GM20431 (cell line): ENCODE results near the gene KRTAP5-10.
"Not testable (repeated sequence)": the region's sequence is repeated elsewhere in the genome, so short reads cannot be mapped to it uniquely, and the experiment has no call there.

ENCODE experiments used
- in situ Hi-C: fragments of 300-500 bp; cut with MseI, MboI; formaldehyde crosslinking; loops from one replicate; pipeline ENCODE4 v1.15.0; 2020; ENCODE audit warnings: low sequenced_read_pairs; ENCODE audit not compliant: unreplicated experiment

Gene KRTAP5-10

DNA sequence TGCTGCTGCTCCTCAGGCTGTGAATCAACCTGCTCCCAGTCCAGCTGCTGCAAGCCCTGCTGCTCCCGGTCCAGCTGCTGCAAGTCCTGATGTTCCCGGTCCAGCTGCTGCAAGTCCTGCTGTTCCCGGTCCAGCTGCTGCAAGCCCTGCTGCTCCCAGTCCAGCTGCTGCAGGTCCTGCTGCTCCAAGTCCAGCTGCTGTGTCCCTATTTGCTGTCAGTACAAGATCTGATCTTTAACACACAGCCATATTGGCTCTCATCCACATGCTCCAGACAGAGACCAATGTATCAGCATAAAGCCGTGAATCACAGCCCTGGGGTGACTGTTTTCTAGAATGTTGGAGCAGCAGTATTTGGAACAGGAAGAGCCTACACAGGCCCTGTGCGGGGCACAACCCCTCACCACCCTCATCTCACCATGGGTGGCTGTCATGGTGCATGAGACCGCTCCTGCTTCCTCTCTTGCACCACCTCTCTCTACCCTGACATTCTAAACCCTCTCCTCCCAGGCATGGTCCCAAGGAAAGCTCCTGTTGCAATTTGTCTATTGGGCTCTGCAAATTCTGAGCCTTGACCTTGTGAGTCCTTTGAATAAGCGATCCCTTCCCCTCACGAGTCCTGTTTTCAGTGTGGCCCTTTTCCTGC, 3.5 kb downstream of the KRTAP5-10 start:
- in situ Hi-C loops, result no loop called here

DNA sequence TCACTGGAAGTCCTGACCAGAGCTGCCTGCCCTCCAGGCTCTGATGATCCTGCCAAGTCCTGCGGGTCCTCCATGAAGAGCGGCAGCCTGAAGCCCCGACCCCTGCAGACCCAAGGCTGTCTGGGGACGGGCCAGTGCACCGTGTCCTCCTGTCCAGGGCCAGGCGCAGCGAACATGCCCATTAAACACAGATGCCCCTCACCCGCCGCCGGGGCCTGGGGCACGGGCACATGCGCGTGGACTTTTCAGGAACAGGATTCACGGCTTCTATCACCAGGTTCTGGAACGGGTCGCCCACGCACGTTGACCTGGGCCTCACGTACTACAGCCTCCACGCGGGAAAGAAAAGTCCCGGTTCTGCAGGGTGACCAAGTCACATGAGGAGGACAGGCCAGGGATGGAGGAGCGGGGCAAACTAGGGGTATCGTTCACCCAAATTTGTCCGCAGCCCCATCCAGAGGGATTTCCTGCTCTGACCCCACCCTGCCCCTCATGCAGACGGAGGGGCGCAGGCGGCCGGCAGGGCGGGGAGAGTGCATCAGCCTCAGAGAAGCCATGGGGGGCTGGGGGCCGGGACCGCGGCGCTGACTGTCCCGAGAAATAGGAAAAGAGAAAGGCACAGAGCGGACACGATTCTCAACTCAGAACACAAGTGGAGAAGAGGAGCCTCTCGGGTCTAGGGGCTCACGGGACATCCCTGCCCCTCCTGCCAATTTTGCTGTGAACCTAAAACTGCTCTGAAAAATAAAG, 5.9 kb downstream of the KRTAP5-10 start:
- in situ Hi-C loops, result not testable (repeated sequence)

DNA sequence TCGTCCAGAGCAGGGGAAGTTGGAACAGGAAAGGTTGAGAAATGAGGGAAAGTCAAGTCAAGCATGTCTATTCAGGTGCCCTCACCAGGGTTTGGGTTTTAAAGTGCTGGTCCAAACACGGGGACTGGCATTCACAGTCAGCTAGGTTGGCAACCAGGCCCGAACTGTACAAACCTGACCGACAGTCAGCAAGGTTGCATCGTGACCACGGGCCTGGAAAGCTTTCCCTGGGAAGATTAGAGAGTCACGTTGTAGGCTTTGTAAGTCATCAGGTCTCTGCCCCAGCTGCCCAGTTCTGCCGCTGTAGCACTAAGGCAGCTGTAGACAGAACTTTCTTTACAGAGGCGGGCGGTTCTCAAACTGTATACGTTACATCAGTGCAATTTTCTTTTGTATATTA, 7.4 kb downstream of the KRTAP5-10 start:
- in situ Hi-C loops, result no loop called here

GRCh38 chr11:71574418-71574817, 9.1 kb downstream of the KRTAP5-10 start:
- in situ Hi-C loops, result no loop called here

- in situ Hi-C loops, result no loop called here
Observed at GRCh38 chr11:71575723-71576424, 10.5 kb downstream of the KRTAP5-10 start.

DNA sequence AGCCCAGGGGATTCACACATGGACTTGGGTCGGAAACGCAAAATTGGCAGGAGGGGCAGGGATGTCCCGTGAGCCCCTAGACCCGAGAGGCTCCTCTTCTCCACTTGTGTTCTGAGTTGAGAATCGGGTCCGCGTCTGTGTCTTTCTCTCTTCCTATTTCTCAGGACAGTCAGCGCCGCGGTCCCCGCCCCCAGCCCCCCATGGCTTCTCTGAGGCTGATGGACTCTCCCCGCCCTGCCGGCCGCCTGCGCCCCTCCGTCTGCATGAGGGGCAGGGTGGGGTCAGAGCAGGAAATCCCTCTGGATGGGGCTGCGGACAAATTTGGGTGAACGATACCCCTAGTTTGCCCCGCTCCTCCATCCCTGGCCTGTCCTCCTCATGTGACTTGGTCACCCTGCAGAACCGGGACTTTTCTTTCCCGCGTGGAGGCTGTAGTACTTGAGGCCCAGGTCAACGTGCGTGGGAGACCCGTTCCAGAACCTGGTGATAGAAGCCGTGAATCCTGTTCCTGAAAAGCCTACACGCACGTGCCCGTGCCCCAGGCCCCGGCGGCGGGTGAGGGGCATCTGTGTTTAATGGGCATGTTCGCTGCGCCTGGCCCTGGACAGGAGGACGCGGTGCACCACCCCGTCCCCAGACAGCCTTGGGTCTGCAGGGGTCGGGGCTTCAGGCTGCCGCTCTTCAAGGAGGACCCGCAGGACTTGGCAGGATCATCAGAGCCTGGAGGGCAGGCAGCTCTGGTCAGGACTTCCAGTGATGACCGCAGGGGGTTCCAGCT, 11.5 kb downstream of the KRTAP5-10 start:
- in situ Hi-C loops, result not testable (repeated sequence)

DNA sequence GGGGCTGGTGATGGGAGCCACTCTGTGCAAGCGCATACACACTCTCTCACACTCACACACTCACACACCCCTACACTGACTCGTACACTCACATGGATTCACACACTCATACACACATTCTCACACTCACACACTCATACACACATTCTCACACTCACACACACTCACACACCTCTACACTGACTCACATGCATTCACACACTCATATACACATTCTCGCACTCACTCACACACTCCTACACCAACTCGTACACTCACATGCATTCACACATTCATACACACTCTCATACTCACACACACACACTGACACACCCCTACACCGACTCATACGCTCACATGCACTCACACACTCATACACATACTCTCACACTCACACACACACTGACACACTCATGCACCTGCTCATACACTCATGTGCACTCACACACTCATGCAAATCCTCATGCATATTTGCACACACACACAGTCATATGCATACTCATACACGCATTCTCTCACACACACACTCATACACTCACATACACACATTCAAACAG, 12.2 kb downstream of the KRTAP5-10 start:
- in situ Hi-C loops, result no loop called here

DNA sequence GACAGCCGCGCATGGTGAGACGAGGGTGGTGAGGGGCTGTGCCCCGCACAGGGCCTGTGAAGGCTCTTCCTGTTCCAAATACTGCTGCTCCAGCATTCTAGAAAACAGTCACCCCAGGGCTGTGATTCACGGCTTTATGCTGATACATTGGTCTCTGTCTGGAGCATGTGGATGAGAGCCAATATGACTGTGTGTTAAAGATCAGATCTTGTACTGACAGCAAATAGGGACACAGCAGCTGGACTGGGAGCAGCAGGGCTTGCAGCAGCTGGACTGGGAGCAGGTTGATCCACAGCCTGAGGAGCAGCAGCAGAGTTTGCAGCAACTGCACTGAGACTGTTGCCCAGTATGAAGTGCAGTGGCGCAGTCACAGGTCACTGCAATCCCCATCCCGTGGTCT, 14.2 kb downstream of the KRTAP5-10 start:
- in situ Hi-C loops, result not testable (repeated sequence)

- in situ Hi-C loops, result no loop called here
Observed at GRCh38 chr11:71580057-71581003, 15.0 kb downstream of the KRTAP5-10 start.

DNA sequence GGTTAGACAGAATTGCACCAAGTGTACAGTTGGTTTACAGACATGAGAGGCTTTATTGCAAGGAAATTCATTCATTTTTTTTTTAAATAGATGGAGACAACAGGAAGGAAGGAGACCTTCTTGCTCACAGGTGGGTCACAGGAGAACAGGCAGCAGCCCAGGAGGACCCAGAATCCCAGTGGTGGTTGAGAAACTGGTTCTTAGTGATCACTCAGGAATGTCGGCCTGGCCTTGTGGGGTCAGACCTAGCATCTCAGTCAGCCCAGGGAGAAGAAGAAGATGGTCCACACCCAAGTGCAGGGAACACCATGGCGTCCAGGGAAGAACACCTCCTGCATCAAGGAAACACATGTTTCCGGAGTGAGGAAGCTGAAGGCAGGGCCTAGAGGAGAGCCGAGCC, 16.5 kb downstream of the KRTAP5-10 start:
- in situ Hi-C loops, result no loop called here

DNA sequence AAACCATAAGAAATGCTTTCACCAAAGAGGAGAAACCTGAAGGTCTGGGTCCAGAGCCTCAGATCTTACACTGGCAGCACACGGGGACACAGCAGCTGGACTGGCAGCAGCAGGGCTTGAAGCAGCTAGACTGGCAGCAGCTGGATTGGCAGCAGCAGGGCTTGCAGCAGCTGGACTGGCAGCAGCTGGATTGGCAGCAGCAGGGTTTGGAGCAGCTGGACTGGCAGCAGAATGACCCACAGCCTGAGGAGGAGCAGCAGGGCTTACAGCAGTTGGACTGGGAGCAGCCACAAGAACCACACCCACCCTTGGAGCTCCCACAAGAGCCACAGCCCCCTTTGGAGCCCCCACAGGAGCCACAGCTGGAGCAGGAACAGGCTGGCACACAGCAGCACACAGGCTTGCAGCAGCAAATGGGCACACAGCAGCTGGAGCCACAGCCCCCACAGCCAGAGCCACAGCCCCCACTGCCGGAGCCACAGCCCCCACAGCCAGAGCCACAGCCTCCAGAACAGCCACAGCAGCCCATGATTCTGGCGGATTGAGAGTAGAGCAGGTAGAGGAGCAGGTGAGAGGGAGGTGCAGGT, 17.0 kb downstream of the KRTAP5-10 start, which contains the start of gene KRTAP5-11:
Gene KRTAP5-11, minus strand, starts transcription at position 567 of the 587 bp plus-strand sequence. Its CDS starts 38 bp downstream, at position 529.
- in situ Hi-C loops, result no loop called here

- in situ Hi-C loops, result not testable (repeated sequence)
Observed at GRCh38 chr11:71582969-71583368, 17.6 kb downstream of the KRTAP5-10 start.

DNA sequence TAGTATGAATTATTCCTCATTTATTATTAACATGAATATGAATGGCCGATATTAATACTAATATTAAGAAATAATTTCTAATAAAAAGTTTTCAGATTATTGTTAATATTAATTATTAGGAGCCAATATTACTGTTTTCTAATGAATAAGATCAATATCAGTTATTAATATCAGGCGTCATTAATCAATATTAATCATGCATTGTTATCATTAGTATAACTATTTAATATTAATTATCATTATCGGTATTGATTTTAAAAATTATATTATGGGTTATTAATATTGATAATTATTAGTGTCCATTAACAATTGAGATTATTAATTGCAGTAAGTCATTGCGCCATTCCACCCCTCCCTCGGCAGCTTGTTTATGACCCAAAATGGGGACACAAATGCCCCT, 20.3 kb downstream of the KRTAP5-10 start:
- in situ Hi-C loops, result not testable (repeated sequence)

DNA sequence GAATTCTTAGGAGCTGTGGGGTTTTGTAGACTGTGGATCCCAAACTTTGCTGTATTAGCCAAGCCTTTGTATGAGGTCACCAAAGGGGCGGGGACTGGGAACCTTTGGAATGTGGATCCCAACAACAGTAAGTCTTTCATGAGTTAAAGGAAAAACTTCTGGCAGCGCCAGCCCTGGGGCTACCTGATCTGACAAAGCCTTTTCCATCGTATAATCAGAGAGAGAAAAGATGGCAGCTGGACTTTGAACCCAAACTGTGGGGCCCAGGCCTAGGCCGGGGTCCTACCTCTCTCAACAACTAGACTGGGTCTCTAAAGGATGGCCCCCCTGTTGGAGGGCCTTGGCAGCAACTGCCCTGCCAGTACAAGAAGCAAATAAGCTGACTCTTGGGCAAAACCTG, 23.0 kb downstream of the KRTAP5-10 start:
- in situ Hi-C loops, result not testable (repeated sequence)

GRCh38 chr11:71588822-71589545, 23.6 kb downstream of the KRTAP5-10 start:
- in situ Hi-C loops, result not testable (repeated sequence)

DNA sequence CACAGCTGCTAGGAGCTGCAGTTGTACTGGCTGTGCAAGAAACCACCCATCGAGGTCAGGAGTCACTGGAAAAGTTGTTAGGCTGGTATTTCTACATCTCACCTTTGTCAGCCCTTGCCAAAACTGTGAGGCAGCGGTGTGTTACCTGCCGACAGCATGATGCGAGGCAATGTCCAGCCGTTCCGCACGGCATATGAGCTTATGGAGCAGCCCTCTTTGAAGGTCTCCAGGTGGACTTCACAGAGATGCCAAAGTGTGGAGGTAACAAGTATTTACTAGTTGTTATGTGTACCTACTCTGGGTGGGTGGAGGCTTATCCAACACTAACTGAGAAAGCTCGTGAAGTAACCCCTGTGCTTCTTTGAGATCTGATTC, 24.2 kb downstream of the KRTAP5-10 start:
- in situ Hi-C loops, result not testable (repeated sequence)

- in situ Hi-C loops, result not testable (repeated sequence)
Observed at GRCh38 chr11:71603221-71603620, 37.9 kb downstream of the KRTAP5-10 start.
